T-helper 22 cell (primary cell): ENCODE results near the gene ZNF492.
"Not testable (repeated sequence)": the region's sequence is repeated elsewhere in the genome, so short reads cannot be mapped to it uniquely, and the experiment has no call there.

ENCODE experiments used
- DNase-seq: peaks from one replicate; pipeline ENCODE4 v3.0.0-alpha.2; 2020; ENCODE audit warnings: low read depth

The ZNF492 gene

DNA sequence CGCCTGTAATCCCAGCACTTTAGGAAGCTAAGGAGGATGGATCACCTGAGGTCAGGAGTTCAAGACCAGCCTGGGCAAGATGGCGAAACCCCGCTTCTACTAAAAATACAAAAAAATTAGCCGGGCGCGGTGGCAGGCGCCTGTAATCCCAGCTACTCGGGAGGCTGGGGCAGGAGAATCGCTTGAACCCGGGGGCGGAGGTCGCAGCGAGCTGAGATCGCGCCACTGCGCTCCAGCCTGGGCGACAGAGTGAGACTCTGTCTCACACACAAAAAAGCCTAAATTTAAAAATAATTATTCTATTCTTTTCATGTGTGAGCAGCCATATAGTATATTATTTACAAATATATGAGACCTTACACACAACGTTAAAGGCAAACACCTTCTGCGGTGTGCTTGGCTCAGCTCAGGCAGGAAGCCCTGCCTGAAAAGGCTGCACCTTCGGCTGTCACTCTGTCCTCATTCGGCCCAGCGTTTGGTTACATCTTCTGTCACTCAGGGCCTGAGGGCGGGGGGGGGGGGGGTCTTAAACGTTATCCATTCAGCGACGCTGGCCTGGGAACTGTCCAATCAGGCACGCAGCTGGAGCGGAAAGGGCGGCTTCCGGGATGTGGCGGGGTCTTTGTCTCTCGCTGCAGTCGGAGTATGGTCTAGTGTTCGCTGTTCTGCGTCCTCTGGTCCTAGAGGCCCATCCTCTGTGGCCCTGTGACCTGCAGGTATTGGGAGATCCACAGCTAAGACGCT, at the start of gene ZNF492:
ZNF492 (plus strand) TSS at position 619 of the 744 bp plus-strand sequence. CDS start 19,076 bp downstream, outside the sequence.
- DNase-seq: peak; percentile 69

DNA sequence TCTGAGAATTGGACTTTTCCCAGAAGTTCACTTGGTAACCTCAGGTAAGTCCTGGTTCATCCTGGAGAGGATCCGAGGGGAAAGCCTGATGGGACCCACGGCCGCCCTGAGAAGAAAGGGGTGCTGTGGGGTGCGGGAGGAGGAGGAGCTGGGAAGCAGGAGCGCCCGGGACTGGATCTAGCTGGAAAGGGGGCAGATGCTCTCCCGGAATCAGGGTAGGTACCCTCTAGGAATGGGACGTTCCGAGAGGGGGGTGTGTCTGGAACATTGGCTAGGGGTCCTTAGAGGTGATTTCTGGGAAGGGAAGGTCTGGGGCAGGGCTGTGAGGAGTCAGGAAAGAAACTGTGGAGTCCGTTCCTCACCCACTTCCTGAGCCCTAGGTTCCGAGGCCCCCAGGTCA, 38.7 kb upstream of the ZNF492 start:
- DNase-seq: no peak

DNA sequence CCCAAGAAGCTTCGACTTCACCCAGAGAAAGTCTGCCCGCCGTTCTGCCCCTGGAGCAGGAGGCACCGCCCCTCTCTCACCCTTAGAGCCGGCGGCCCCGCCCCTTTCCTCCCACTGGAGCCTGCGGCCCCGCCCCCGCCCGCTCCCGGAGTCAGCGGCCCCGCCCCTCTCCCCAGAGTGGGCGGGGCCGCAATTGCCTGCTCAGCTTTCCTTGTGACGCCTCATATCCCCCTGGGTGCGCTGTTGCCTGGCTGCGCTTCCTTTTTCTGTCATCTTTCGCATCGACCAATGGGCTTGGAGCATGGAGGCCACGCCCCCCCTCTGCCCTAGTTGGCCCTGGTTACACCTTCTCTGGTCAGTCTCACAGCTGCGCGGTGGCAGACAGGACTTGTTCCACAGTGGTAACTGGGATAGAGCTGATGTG, 38.2 kb upstream of the ZNF492 start:
- DNase-seq: no peak

DNA sequence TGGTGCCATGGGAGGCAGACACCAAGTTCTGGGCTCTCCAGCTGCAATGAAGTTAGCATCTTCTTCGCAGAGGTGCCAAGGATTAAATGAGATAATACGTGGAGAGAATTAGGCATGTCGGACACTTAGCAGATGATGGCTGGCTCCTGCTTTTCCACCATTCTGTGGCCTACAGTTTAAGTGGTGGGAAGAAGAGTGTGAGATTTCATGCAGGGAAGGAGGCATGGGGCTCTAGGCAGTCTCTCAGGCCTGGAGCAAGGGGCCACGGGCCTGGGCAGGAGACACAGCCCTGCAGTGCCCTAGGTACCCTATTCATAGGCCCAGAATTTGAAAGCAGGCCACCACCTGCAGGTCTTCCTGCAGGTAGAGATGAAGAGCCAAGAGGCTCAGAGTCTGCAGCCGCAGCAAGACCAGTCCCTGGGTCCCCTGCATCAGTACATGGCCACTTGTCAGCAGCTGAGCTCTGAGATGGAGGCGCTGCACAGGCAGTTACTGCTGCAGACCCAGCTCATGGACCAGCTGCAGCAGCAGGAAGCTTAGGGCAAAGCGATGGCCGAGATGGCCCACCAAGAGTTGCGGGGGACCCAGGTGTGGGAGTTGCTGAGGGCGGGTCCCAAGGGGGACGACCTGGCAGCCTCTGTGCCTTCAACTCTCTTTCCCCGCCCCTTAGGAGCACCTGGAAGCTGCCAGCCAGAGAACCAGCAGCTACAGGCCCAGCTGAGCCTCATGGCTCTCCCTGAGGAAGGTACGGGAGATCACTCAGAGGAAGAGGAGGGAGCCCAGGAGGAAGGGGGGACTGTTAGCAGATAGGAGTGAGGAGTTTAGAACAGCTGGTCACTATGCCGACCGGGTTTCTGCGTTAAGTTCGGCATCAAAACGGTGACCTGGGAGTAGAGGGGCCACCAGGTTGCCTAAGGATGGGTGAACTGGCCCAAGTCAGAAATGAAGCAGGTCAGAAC, 33.2 kb upstream of the ZNF492 start:
- no peak for DNase-seq

DNA sequence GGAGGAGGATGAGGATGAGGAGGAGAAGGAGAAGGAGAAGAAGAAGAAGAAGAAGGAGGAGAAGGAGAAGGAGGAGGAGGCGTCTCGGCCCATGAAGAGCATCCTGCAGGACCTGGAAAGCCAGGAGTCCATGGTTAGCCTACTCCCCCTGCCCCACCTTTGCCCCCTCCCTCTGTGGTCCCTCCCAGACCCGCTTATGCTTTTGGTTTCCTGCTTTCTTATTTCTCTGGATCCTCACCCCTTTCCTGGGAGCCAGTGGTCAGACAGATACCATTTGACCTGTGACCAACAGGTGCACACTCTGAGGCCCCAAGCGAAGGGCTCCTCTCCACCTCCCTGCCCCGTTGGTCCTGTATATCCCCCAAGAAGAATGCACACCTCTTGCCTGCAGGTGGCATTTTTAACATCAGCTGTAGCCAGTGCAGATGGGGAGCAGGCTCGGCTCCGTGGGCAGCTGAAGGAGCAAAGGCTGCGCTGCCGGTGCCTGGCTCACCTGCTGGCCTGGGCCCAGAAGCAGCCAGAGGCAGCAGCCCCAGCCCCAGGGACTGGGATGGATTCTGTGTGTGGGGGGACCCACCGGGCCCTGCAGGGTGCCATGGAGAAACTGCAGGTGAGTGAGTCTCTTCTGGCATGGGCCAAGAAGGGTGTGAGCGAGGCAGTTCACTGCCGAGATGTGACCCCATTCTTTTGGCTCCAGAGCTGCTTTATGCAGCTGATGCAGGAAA, 32.1 kb upstream of the ZNF492 start:
- no peak for DNase-seq

DNA sequence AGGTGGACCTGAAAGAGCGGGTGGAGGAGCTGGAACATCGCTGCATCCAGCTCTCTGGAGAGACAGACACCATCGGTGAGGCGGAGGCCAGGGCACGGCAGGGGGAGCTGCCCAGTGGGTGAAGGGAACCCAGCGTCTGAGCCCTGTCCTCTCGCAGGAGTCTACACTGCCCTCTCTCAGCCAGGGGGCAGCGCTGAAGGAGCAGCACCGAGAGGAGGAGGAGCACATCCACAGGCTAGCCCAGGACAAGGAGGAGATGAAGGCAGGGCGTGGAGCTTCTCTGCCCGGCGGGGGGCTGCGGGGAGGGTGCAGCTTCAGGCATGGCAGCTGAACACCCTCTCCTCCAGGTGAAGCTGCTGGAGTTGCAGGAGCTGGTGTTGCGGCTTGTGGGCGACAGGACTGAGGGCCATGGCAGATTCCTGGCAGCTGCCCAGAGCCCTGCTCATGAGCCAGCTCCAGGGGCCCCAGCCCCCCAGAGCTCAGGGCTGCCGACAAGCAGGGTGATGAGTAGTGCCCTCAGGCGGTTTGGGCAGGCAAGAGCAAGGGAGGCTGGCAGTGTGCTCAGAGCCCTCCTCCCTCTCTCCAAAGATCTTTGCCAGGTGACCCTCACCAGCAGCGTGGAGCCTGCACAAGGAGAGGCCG, 31.4 kb upstream of the ZNF492 start:
- DNase-seq: no peak

DNA sequence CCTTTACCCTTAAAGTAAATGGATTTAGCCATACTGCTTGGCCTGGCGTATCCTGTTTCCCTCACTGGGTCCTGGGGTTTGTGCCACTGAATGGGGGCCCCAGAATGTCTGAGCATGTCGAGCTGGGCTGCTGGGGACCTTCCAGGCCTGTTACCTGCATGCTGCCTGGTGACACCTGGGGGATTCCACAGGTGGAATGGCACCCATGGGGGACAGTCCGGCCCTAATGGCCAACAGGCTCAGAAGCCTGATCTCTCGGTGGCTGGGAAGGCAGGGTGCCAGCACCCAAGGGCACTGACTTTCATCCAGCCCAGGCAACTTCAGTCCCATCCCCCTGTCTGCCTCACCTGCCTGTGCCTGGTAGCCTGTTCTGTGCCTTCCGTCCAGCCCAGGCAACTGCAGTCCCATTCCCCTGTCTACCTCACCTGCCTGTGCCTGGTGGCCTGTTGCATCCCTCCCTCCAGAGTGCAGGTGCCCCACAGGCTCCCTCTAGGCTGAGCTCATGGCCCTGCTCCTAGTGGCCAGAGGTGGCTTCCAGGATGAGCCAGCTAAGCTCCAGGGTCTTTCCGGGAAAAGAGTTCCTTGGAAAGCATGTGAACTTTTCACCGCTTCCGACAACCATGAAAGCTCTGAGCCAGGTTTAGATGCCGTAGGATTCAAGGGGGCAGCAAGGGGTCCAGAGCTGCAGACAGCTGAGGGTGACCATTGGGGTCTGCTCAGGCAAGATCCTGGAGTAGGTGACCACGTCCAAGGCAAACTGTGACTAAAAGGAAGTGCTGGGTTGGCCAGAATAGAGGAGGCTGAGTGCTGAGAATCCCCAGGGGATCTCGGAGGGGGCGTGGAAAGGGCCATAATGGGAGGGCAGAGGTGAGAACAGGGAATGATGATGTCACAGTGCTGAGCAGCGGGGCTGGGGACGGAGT, 30.3 kb upstream of the ZNF492 start:
- DNase-seq: no peak

DNA sequence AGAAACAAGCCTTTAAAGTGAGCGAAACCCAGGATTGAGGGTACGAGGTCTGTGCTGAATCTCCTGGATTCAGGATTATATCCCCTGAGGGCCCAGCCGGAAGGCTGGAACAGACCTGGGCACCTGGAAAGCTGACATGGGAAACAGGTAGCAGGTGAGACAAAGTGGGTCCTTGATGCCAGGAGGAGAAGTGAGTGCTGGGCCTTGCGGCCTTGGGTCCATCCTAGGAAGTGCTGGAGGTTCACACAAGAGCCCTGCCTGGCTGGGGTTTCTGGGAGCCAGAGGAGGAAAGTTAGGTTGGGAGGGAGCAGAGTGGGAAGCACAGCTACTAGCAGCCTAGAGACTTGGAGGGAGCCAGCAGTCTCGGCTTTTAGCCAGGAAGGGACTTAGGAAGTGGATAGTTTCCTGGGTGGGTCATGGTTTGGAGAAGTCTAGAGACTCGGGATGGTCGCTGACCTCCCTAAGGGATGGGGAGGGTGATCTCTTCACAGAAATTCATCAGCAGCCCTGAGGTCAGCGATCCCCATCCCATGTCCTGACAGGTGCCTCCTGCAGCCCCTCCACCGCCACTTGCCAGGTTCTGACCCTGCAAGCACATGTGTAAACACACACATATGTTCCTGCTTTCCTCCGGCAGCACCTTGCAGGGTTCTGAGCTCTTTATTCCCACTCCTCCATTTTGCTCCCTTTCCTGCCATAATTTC, 29.4 kb upstream of the ZNF492 start:
- no peak for DNase-seq

DNA sequence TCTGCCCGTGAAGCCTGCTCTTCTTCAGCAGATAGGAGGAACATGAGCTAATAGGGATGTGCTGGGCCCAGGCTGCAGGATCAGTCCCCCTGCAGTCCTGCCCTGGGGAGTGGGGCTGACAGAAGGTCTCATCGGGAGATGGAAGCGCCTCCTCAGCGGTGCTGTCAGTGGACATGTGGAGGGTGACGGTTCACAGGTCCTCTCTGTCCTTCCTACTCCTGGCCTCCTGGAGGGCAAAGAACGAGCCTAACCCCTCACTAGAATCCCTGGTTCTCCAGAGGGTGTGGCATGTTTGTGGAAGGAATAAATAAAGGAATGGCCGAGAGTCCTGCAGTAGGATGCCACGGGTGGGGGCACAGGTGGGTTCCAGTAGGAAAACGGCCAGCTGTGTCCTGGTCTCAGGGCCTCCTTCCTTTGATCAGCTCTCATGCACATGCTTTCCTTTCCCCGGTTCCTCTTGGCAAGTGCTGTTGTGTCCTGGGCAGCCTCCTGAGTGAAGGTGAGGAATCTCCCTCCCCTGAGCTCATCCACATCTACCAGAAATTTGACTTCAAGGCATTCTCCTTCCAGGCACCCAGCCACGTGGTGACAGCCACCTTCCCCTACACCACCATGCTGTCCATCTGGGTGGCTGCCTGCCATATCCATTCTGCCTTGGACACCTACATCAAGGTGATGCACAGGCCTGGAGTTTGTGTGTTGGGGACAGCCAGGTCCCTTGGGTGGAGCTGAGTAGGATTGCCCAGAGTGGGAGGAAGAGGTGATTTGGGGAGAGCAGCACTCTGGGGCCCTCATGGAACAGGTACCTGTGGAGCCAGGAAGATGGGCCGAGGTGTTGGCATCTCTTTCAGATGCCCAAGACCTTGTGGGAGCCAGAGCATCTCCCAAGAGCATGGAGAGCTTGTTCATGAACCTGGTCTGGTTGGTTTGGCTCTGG, 28.6 kb upstream of the ZNF492 start:
- DNase-seq: no peak

DNA sequence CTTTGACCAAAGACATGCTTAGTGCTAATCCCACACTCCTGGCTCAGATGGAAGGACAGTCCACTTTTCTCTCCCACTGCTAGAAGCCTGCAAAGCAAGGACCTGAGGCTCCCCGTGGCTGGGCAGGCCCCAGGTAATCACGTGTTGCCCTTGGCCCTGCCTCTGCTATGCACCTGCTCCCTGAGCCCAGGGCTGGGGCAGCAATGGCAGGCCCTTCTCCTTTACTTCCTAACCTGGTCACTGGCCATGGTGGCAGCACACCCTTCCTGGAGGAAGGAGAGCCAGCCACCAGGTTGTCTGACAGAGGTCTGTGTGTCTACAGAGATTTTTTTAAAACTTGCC, 27.9 kb upstream of the ZNF492 start:
- DNase-seq: no peak

DNA sequence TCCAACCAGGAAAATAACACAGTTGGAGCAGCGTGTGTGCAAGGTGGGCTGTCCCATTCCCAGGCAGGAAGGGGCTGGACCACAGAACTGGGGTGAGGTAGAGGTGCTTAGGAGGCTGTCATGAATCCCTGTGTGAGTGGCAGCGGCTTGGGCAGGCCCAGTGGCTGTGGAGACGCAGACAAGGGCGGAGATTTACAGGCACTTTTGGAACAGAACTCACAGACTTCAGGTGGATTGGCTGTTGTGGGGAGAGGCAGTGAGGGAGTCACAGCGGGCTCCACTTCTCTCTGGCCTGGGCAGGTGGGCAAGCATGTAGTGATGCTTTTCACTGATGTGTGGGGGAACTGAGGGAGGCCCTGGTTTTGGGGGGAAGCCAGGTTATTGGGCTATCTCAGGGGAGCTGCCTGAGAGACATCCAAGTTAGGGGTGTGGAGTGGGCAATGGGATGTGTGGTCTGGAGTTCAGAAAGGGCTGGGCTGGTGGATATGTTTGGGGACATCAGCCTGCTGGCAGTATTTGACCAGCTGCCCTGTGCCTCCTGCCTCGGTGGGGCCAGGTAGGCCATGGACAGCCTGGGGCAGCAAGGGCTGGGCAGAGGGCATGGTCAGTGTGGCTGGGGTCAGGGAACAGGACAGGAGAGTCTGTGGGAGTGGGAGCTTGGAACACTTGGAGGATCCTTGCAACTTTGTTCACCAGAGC, 27.0 kb upstream of the ZNF492 start:
- no peak for DNase-seq

DNA sequence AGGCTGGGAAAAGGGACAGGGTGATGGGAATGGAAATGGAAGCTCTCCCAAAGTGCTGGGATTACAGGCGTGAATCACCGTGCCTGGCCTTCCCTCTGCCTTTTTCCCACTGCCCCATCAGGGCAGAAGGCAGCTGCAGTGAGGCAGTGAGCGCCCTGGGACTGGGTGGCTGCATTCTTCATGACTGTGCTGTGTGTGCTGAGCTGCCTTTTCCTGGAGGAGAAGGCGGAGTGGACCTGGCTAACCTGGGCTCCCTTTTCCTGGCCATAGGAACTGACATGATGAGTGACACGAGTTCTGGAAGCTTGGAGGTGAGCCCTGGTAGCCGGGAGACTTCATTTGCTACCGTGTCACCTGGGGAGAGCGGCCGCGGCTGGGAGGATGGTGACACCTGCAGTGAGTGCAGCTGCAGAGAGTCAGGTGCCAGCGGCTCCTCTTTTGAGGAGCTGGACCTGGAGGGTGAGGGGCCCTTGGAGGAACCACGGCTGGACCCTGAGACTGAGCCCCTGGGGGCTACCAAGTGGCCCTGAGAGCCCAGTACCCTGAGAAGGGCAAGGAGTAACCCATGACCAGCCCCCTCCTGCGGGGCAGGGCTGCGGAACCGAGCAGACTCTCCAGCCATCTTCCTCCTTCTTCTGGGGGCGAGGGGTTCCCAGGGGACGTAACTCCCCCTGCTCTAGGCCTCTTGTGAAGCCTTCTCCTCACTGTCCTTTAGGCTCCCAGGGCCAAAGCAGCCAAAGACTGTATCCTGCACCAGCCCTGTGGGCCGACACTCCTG, 26.3 kb upstream of the ZNF492 start:
- DNase-seq: no peak

DNA sequence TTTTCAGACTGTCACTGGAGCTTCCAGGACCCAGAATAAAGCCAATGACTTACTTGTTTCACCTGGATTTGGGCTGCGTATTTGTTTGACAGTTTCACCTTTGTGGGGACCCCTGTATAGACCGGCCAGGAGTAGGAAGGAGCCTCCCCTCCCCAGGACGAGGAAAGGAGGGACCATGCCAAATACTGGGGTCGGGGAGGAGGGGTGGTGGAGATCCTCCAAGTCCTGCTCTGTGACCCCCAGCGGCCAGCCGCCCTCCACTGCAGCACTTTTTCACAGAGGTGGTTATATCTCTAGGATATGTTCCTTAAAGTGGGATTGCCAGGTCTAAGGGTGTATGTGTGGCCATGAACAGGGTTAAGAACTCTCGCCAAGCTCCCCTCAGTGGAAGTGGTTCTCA, 25.7 kb upstream of the ZNF492 start:
- no peak for DNase-seq

DNA sequence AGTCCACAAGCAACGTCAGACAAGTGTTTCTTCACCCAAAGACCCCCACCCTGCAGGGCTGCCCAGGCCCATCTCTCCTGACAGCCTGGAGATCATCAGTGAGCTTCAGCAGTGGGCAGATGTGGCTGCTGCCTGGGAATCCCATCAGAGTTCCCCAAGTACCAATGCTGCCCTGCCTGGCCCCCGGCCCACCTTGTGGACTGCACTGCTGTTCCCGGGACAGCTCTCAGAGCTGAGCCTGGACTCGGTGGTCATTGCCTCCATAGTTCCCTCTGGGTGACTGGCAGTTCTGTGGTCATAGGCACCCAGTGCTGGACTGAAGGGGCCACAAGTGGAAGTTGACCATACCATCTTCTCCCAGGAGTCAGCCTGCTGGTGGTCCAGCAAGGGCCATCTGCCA, 24.5 kb upstream of the ZNF492 start:
- no peak for DNase-seq

DNA sequence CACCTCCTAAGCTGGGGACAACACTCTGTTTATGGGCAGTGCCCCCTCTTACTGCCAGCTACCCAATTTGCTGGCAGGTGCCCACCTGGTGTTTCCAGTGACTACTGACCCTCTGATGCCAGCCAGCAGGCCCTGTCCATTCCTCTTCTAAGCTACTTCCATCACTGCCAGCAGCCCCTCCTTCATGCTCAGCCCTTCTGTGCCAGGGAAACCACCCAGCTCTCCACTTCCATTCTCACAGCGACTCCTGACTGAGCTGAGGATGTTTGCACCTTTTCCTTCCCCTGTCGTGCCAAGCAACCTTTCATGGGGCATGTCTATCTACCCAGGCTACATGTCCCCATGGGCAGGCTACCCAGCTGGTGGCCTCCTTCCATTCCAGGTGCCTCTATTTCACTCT, 24.0 kb upstream of the ZNF492 start:
- DNase-seq: no peak

DNA sequence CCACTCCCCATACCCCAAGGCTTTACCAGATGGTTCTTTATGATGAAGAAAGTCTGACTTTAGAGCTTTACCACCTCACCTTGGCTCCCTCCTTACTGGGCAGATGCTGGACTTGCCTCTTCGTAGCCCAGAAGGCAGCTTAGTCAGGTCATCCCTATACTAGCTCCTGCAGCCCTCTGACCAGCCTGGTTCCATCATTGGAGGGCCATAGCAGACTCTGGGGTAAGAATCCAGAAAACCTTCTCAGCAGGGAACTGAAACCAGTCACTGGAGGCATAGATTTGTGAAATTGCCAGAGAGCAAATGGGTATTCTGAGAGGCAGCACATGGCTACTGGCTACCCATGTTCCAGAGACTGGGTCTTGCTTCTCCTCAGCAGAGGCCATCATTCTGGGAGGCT, 21.8 kb upstream of the ZNF492 start:
- DNase-seq: no peak

DNA sequence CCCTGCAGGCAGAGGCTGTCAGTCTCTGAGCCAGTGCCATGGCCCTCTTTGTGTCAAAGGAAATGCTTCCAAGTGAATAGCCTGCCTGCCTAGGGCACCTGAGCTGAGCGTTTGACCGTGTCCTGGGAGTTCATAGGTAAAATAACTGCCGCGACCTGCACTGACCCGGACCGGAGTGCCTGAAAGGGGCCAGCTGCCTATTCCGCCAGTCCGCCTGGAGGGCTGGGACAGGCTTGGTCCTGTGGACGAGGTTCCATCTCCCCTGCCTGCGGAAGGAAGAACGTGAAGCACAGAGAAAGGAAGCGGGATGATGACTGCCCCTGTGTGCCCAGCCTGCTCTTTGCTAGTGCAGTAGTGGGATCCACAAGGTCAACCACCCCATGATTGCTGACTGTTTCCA, 17.5 kb upstream of the ZNF492 start:
- DNase-seq: no peak

DNA sequence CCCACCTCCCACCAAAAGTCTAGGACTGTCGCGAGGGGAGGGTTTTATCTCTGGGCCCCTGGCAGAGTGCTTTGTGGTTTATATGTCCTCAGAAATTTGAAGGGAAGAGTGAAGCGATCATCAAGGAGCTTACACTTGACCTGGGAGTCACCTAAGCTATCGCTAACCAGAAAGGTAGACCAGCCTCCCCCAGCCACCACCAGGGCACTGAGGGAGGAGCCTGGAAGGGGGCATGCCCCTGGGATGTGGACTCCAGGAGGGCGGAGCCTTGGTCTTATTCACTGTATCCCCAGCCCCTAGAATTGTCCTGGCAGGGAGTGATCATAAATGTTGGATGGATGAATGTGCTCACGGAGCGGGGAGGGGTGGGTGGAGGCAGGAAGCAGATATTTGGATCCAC, 16.9 kb upstream of the ZNF492 start:
- DNase-seq: not testable (repeated sequence)
